ENCODE data around the gene OLA1.

Gene OLA1

DNA sequence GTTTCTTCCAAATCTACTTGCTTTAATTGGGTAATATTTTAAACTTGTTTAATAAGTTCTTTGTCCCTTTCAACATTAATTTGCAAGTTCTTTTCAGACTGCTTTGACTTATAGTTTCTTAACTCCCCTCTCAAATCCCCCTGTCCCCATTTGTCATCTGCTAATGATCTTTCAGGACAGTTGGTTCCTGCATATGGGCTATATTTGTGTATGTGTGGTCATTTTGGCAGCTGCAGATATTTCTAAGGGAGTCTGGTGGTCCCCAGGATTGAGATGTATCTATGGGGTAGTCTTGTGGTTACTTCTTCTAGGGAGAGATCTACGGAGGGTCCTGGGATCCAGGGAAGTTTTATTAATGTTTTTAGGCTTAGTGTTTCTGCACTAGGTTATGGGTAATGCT, 162.6 kb downstream of the OLA1 start:
- TF ChIP-seq ZFX (IDR thresholded peaks at IDR 0.05; ENCODE audit: borderline replicate concordance), result no peak
- TF ChIP-seq, protein P1, sequence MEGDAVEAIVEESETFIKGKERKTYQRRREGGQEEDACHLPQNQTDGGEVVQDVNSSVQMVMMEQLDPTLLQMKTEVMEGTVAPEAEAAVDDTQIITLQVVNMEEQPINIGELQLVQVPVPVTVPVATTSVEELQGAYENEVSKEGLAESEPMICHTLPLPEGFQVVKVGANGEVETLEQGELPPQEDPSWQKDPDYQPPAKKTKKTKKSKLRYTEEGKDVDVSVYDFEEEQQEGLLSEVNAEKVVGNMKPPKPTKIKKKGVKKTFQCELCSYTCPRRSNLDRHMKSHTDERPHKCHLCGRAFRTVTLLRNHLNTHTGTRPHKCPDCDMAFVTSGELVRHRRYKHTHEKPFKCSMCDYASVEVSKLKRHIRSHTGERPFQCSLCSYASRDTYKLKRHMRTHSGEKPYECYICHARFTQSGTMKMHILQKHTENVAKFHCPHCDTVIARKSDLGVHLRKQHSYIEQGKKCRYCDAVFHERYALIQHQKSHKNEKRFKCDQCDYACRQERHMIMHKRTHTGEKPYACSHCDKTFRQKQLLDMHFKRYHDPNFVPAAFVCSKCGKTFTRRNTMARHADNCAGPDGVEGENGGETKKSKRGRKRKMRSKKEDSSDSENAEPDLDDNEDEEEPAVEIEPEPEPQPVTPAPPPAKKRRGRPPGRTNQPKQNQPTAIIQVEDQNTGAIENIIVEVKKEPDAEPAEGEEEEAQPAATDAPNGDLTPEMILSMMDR (IDR thresholded peaks at IDR 0.05), result no peak
- no peak overlapping the region for H3K27ac ChIP-seq

DNA sequence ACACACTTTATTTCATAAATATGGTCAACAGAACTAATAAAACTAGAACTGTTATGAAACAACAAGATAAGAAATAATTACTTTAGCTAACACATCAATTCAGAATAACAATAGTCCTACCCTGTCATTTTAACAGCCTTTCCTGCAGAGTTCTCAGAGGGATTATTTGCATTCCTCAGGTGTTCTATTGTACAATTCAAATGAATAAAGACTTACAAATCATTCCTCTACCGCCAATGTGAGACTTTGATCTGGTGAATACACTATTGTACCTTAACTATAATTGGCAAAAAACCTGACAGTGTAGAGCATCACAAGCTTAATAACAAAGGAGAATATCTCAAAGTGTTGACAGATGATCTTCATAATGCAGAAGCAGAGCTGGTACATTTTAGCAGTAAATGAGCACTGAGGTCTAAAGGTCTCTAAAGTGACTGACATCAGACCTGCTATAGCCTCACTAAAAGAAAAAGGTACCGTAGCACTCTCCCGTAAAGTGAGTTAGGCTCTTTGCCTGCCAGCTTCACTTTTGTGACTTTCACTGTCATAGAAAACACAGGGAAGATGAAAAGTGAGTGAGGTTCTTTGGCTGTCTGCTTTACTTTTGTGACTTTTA, 164.4 kb downstream of the OLA1 start:
- H3K27ac ChIP-seq, result no peak overlapping the region
- TF ChIP-seq ZFX (IDR thresholded peaks at IDR 0.05; ENCODE audit: borderline replicate concordance), result no peak
- TF ChIP-seq, protein P1 (IDR thresholded peaks at IDR 0.05), result no peak

DNA sequence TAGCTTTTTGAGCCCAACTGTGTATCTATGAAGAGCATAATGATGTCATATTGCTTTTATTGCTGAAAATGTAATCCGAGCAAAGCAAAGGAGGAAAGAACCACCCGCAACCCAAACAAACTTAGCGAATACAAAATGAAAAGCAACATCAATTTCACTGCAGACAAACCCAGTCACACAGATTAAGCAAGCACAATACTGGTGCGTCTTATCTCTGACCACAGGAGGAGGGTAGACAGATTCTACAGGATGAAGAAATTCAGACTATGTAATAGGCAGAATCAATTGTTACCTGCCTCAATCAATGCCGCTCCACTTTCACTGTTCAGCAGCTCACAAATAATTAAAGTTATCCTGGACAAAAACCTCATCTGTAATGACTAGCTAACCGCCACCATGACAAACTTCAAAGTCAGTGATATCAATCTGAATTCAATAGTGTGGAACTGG, 167.6 kb downstream of the OLA1 start:
- no peak for TF ChIP-seq ZFX (IDR thresholded peaks at IDR 0.05; ENCODE audit: borderline replicate concordance)
- TF ChIP-seq, protein P1 (IDR thresholded peaks at IDR 0.05), result no peak

GRCh38 chr2:174078275-174078674, 170.1 kb downstream of the OLA1 start:
- TF ChIP-seq, protein P1 (IDR thresholded peaks at IDR 0.05), result no peak
- no peak for TF ChIP-seq ZFX (IDR thresholded peaks at IDR 0.05; ENCODE audit: borderline replicate concordance)
- no peak overlapping the region for H3K27ac ChIP-seq

More for the DNA sequence above, 167.6 kb downstream of the OLA1 start:
- no peak overlapping the region for H3K27ac ChIP-seq

GRCh38 chr2:174076975-174077374, 171.4 kb downstream of the OLA1 start:
- no peak for TF ChIP-seq ZFX (IDR thresholded peaks at IDR 0.05; ENCODE audit: borderline replicate concordance)
- TF ChIP-seq, protein P1 (IDR thresholded peaks at IDR 0.05), result no peak
- no peak overlapping the region for H3K27ac ChIP-seq

DNA sequence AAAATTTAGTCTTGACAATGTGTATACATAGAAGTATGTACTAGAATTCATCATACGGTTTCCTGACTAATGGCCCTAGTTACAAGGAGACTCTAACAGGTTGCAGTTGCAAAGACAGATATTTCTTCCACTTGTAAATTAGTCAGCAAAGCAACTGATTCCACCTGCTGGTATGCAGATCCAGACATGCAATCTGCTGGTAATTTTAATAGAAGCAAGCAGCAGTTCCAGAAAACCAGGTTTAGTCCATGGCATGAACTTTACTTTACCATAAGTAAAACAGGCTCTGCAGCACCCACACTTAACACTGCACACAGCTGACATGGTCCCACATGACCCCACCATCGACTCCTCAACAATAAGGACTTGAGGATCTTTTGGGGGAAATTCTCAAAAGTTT, 172.3 kb downstream of the OLA1 start:
- no peak for TF ChIP-seq ZFX (IDR thresholded peaks at IDR 0.05; ENCODE audit: borderline replicate concordance)
- TF ChIP-seq, protein P1 (IDR thresholded peaks at IDR 0.05), result no peak
- H3K27ac ChIP-seq, result no peak overlapping the region

GRCh38 chr2:174074831-174075230, 173.5 kb downstream of the OLA1 start:
- no peak overlapping the region for H3K27ac ChIP-seq
- TF ChIP-seq, protein P1 (IDR thresholded peaks at IDR 0.05), result no peak
- TF ChIP-seq ZFX (IDR thresholded peaks at IDR 0.05; ENCODE audit: borderline replicate concordance), result no peak
